H9 (cell line): Measurements from ENCODE around the gene ULK1. TPM values are rescaled to one million over a fixed set of nuclear protein-coding genes. Genes with fewer than 3 reads are reported as not detected.
A peak's percentile ranks its signal among the peaks of the same experiment; 100 is the strongest.

Experiments
- DNase-seq: peaks from one replicate; pipeline ENCODE4 v3.0.0-alpha.2; 2017
- H2AFZ ChIP-seq: one replicate; pipeline ENCODE4 v1.6.1; 2013; ENCODE audit warnings: mild to moderate bottlenecking, low read length, control low read depth, moderate library complexity
- H2AK5ac ChIP-seq: 2 replicates; pipeline ENCODE4 v1.6.1; 2013; ENCODE audit warnings: low read length, control low read depth, mixed read lengths; ENCODE audit not compliant: insufficient read length
- H2BK120ac ChIP-seq: one replicate; pipeline ENCODE4 v1.6.1; 2013; ENCODE audit warnings: low read depth, mild to moderate bottlenecking, low read length, control low read depth, inconsistent platforms; ENCODE audit not compliant: poor library complexity, severe bottlenecking
- H2BK12ac ChIP-seq: 2 replicates; pipeline ENCODE4 v1.6.1; 2013; ENCODE audit warnings: low read length, control low read depth, mixed read lengths, low read depth; ENCODE audit not compliant: insufficient read length
- H2BK15ac ChIP-seq: 2 replicates; pipeline ENCODE4 v1.6.1; 2013; ENCODE audit warnings: low read depth, low read length, control low read depth
- H2BK20ac ChIP-seq: one replicate; pipeline ENCODE4 v1.6.1; 2013; ENCODE audit warnings: low read depth, mild to moderate bottlenecking, low read length, control low read depth, inconsistent platforms; ENCODE audit not compliant: poor library complexity, severe bottlenecking
- H2BK5ac ChIP-seq: 2 replicates; pipeline ENCODE4 v1.6.1; 2013; ENCODE audit warnings: low read length, control low read depth, mixed read lengths; ENCODE audit not compliant: insufficient read length
- H3K14ac ChIP-seq: 2 replicates; pipeline ENCODE4 v1.6.1; 2013; ENCODE audit warnings: low read length, control low read depth; ENCODE audit not compliant: insufficient read depth
- H3K18ac ChIP-seq: 2 replicates; pipeline ENCODE4 v1.6.1; 2013; ENCODE audit warnings: low read depth, mild to moderate bottlenecking, mixed read lengths, low read length, control low read depth; ENCODE audit not compliant: insufficient read length
- H3K23ac ChIP-seq: 2 replicates; pipeline ENCODE4 v1.6.1; 2013; ENCODE audit warnings: low read length, control low read depth, mixed read lengths, low read depth; ENCODE audit not compliant: insufficient read length
- H3K23me2 ChIP-seq: 2 replicates; pipeline ENCODE4 v1.6.1; 2013; ENCODE audit warnings: low read depth, mild to moderate bottlenecking, mixed read lengths, low read length, control low read depth; ENCODE audit not compliant: insufficient read length, poor library complexity, severe bottlenecking
- H3K27ac ChIP-seq: 2 replicates; pipeline ENCODE4 v1.5.1; 2013; ENCODE audit warnings: low read length, control low read depth, mixed read lengths, low read depth; ENCODE audit not compliant: insufficient read length
- H3K27me3 ChIP-seq: 2 replicates; pipeline ENCODE4 v1.6.1; 2013; ENCODE audit warnings: low read length, control low read depth, inconsistent platforms; ENCODE audit not compliant: insufficient read depth
- H3K4ac ChIP-seq: 2 replicates; pipeline ENCODE4 v1.6.1; 2013; ENCODE audit warnings: low read depth, mild to moderate bottlenecking, control low read depth, inconsistent platforms, low read length, moderate library complexity
- H3K4me1 ChIP-seq: 2 replicates; pipeline ENCODE4 v1.6.1; 2013; ENCODE audit warnings: low read length, control low read depth, inconsistent platforms; ENCODE audit not compliant: insufficient read depth
- H3K4me2 ChIP-seq: 2 replicates; pipeline ENCODE4 v1.6.1; 2013; ENCODE audit warnings: low read length, control low read depth, mixed read lengths; ENCODE audit not compliant: insufficient read length, insufficient read depth
- H3K56ac ChIP-seq: 2 replicates; pipeline ENCODE4 v1.6.1; 2013; ENCODE audit warnings: low read depth, mild to moderate bottlenecking, mixed read lengths, low read length, control low read depth; ENCODE audit not compliant: insufficient read length
- H3K79me1 ChIP-seq: 2 replicates; pipeline ENCODE4 v1.6.1; 2013; ENCODE audit warnings: low read depth, mild to moderate bottlenecking, moderate library complexity, low read length, control low read depth, inconsistent platforms; ENCODE audit not compliant: insufficient read depth, poor library complexity, severe bottlenecking
- H3K79me2 ChIP-seq: 2 replicates; pipeline ENCODE4 v1.6.1; 2013; ENCODE audit warnings: low read length, control low read depth, inconsistent platforms; ENCODE audit not compliant: insufficient read depth
- H3K9ac ChIP-seq: 2 replicates; pipeline ENCODE4 v1.6.1; 2013; ENCODE audit warnings: low read length, control low read depth, mixed read lengths; ENCODE audit not compliant: insufficient read length; ENCODE audit errors: extremely low read depth
- H3K9me3 ChIP-seq: one replicate; pipeline ENCODE4 v1.6.1; 2013; ENCODE audit warnings: low read depth, low read length, inconsistent platforms; ENCODE audit not compliant: control insufficient read depth
- H3T11ph ChIP-seq: one replicate; pipeline ENCODE4 v1.6.1; 2013; ENCODE audit warnings: mild to moderate bottlenecking, low read length, control low read depth, inconsistent platforms
- H4K20me1 ChIP-seq: one replicate; pipeline ENCODE4 v1.6.1; 2013; ENCODE audit not compliant: control insufficient read depth, insufficient read length, insufficient read depth
- H4K5ac ChIP-seq: 2 replicates; pipeline ENCODE4 v1.6.1; 2013; ENCODE audit warnings: low read depth, mild to moderate bottlenecking, mixed read lengths, low read length, control low read depth; ENCODE audit not compliant: insufficient read length
- H4K8ac ChIP-seq: replicated peaks from 2 replicates; pipeline ENCODE4 v1.6.1; 2013; ENCODE audit warnings: low read length, control low read depth, mixed read lengths, low read depth; ENCODE audit not compliant: insufficient read length
- H4K91ac ChIP-seq: 2 replicates; pipeline ENCODE4 v1.6.1; 2013; ENCODE audit warnings: low read depth, mild to moderate bottlenecking, moderate library complexity, mixed read lengths, low read length, control low read depth; ENCODE audit not compliant: insufficient read length
- H3K27ac Mint-ChIP-seq, 3 experiments: 2 replicates in 2 of 3; 3 replicates in 1 of 3; pipeline ENCODE4 v1.8.0; 2020 to 2021; ENCODE audit warnings: mixed read lengths in 3 of 3, mild to moderate bottlenecking in 1 of 3, moderate library complexity in 1 of 3
- H3K27me3 Mint-ChIP-seq: 2 replicates; pipeline ENCODE4 v1.8.0; 2021; ENCODE audit warnings: low read depth, mild to moderate bottlenecking, moderate library complexity, mixed read lengths
- H3K36me3 Mint-ChIP-seq, 3 experiments: 2 replicates in 2 of 3; 3 replicates in 1 of 3; pipeline ENCODE4 v1.8.0; 2020 to 2021; ENCODE audit warnings: low read depth in 3 of 3, mixed read lengths in 3 of 3; ENCODE audit not compliant: insufficient read depth in 1 of 3
- H3K4me1 Mint-ChIP-seq, 2 experiments: 2 replicates each; pipeline ENCODE4 v1.8.0; 2020; ENCODE audit warnings: mixed read lengths in 2 of 2
- H3K4me3 Mint-ChIP-seq, 2 experiments: 2 replicates in 1 of 2; 3 replicates in 1 of 2; pipeline ENCODE4 v1.8.0; 2020 to 2021; ENCODE audit warnings: mild to moderate bottlenecking in 2 of 2, mixed read lengths in 2 of 2, moderate library complexity in 1 of 2
- H3K9me3 Mint-ChIP-seq, 2 experiments: 2 replicates in 1 of 2; 3 replicates in 1 of 2; pipeline ENCODE4 v1.8.0; 2020; ENCODE audit warnings: mild to moderate bottlenecking in 2 of 2, mixed read lengths in 2 of 2, moderate library complexity in 1 of 2
- CTCF ChIP-seq: fragments of 200-600 bp; sonication (generic); conservative IDR thresholded peaks from 3 replicates; pipeline ENCODE4 v1.8.0; 2021; ENCODE audit warnings: antibody characterized with exemption, mild to moderate bottlenecking
- WGBS: extraction: QIAGEN DNeasy Blood & Tissue Kit; methylation state at CpG from one replicate; pipeline ENCODE4 v1.1.7; 2013; ENCODE audit warnings: missing lambda C conversion rate, low lambda C conversion rate, mixed read lengths; ENCODE audit not compliant: insufficient read length; ENCODE audit errors: extremely low coverage; 5-methylcytosine and 5-hydroxymethylcytosine counted together
- total RNA-seq: library from RNA; stranded (reverse); gene quantifications from 2 replicates; pipeline ENCODE4 v1.2.1, GENCODE V29; 2021

Gene ULK1
- total RNA-seq, 1 experiment from 2014 or later: 57.2 TPM

- Mint-ChIP-seq H3K4me1 (peaks cover 3 to 8% of the 10 kb centered on the region in 2 experiments), H3K9me3 (no peaks in the 10 kb centered on the region), H3K4me3 (no peak overlapping the region), H3K27ac (peak overlapping the region in 2 of 3 experiments; percentile 30 to 53; a peak in 2 of 7 replicates), H3K36me3 (peaks cover 20 to 43% (median 30%) of the 10 kb centered on the region in 3 experiments; a peak in 6 of 7 replicates), H3K27me3 (peaks cover 2% of the 10 kb centered on the region)
- no peak overlapping the region for H4K5ac ChIP-seq
- TF ChIP-seq CTCF: no peak
- H3K27me3 ChIP-seq: no peaks in the 10 kb centered on the region
- no CpG with 5 or more reads among the region's 6 CpGs for WGBS
- no peak overlapping the region for H4K8ac ChIP-seq
- H3K4me2 ChIP-seq: no peak overlapping the region
- no peak overlapping the region for H3K14ac ChIP-seq
- no peak overlapping the region for H2BK120ac ChIP-seq
- no peak overlapping the region for H2AK5ac ChIP-seq
- H2BK20ac ChIP-seq: no peak overlapping the region
- H3K27ac ChIP-seq: no peak overlapping the region
- DNase-seq: peak; percentile 32
- peaks cover 4% of the 10 kb centered on the region; the same call in 1 of the 2 replicates for H3K4me1 ChIP-seq
- no peak overlapping the region for H3K23ac ChIP-seq
- H4K20me1 ChIP-seq: no peaks in the 10 kb centered on the region
- H3K9ac ChIP-seq: no peak overlapping the region
- H3K23me2 ChIP-seq: no peaks in the 10 kb centered on the region
- peaks cover 4% of the 10 kb centered on the region for H3K79me1 ChIP-seq
- no peak overlapping the region for H3K4ac ChIP-seq
- peaks cover 5% of the 10 kb centered on the region; the same call in 1 of the 2 replicates for H3K79me2 ChIP-seq
- H2BK15ac ChIP-seq: no peak overlapping the region
- no peak overlapping the region for H4K91ac ChIP-seq
- no peak overlapping the region for H2AFZ ChIP-seq
- H3K9me3 ChIP-seq: no peaks in the 10 kb centered on the region
- no peak overlapping the region for H3T11ph ChIP-seq
- no peak overlapping the region for H3K56ac ChIP-seq
- H3K18ac ChIP-seq: no peak overlapping the region
- no peak overlapping the region for H2BK12ac ChIP-seq
- H2BK5ac ChIP-seq: no peak overlapping the region
Measured at GRCh38 chr12:131946757-131947156, 52.3 kb downstream of the ULK1 start.
